HG02852 (cell line): Measurements from ENCODE around the gene THAP2.
A peak's percentile ranks its signal among the peaks of the same experiment; 100 is the strongest.

Source experiments
- ATAC-seq: cut with Tn5 transposase; IDR thresholded peaks from one replicate; pipeline ENCODE4 v1.9.1; 2021; ENCODE audit warnings: mild to moderate bottlenecking, moderate library complexity; ENCODE audit not compliant: unreplicated experiment

Gene THAP2

DNA sequence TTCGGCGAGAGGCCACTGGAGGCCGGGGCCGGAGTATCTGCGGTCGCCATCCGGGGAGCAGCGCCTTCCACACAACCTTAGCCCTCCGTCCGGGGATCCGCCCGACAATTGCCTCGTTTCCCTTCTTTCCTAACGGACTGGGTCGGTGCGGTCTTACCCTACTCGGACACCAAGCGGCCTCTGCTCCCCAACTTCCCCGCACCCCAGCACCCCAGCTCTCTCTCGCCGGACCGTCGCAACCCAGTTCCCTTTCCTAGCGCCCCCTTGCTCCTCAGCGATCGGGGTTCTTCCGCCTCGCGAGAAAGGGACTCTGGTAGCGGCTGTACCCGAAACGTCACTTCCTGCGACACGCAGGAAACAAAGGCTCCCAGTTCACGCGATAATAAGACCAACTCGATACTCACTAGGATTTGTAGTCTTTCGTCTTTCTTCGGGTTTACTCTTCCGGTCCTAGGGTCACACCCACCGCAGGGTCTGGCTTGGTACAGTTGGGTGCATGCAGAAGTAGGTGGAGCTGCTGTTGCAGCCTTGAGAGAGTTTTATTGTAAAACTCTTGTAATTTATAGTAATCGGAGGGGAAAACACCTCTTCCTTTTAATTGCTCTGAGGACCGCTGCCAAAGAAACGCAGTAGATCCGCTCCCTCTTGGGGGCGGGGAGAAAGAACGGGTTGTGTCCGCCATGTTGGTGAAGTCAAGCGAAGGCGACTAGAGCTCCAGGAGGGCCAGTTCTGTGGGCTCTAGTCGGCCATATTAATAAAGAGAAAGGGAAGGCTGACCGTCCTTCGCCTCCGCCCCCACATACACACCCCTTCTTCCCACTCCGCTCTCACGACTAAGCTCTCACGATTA, at the start of gene THAP2, which contains the start of gene ZFC3H1:
THAP2 (plus strand) TSS at position 741 of the 850 bp plus-strand sequence. CDS start 209 bp downstream, outside the sequence.
ZFC3H1 (minus strand) TSS at position 288 of the 850 bp plus-strand sequence; CDS start at position 50, 238 bp downstream.
- ATAC-seq = peak; percentile 88

DNA sequence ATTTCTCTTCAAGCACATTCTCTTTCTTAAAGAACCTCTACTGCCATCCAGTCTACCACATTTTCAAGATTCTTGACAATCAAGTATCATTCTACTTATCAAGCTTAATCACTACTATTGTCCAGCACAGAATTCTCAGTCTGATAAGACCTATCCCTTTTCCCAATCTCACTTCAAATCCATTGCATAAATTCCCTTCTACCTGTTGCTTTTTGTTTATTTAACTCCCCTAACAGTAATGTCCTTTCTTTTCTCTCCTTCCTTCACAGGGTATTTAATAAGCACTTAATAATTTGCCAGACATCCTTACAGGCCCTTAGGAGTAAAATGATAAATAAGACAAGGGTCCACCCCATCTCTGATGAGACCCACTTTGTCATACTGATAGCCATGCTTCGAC, 42.2 kb upstream of the THAP2 start:
- no peak for ATAC-seq

DNA sequence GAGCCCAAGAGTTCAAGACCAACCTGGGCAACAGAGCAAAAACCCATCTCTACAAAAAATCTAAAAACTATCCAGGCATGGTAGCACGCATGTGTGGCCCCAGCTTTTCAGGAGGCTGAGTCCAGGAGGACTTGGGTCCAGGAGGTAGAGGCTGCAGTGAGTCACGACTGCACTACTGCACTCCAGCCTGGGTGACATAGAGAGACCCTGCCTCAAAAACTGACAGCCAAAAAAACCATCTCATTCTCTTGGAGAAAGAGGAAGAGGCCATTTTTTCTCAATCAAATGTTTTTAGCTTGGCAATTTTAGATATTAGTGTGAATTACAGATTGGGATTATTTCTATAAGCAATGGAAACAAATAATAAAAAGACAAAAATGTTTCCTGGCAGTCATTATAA, 38.6 kb upstream of the THAP2 start:
- no peak for ATAC-seq

DNA sequence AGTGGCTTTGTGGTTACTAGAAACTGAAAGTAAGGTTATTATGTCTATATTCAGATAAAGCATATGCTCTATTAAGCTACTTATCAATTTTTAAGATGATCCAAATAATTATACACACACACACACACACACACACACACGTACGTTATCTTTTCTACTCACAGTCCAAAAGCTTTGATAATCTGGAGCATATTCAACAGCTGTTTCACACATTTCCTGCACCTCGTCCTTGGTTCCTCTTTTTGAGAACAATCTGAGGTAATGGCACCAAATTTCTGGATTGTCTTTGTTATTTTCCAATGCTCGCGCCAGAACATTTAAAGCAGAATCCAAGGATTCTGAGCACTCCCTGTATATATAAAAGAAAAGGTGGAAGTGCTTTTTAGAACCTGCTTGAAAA, 38.0 kb upstream of the THAP2 start:
- ATAC-seq = peak; percentile 67

DNA sequence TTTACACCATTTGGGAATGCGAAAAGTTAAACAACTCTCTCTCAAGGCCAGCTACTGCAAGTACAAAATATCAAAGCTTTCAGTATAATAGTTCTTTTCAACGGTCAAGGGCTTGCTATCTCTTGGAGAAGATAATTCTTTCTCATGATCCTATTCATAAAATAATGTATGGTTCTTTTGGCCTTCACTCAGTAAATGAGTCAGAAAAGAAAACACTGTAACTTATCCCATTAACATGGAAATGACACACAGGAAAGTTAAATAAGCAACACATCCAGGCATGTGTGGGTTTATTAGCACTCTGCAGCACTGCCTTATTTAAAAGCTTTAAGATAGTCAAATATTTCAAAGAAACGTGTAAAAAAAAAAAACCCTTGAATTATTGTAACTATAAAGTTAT, 37.3 kb upstream of the THAP2 start:
- ATAC-seq = no peak

DNA sequence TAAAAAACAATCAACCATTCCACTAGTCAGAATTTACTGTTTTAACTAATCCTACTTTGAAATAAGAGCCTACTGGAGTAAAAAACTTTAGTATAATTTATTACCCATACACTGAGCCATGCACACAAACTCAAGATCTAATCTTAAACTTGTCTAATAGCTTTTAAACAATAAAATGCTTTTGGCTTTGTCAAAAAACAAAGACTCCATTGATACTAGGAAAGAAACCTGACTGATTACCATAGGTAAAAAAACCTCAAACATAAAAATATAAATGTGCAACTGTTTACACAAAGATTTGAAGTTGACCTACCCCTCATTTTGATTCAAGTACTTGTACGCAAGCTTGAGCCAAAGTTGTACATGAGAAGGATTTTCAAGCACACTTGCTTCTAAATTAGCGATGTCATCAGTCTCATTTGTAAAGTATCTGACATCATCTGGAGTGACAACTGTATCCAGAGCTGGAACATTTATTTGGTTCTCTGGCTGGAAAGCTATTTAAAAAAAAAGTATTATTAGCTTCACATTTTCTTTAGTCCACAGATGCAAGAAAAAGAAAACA, 36.6 kb upstream of the THAP2 start:
- no peak for ATAC-seq

DNA sequence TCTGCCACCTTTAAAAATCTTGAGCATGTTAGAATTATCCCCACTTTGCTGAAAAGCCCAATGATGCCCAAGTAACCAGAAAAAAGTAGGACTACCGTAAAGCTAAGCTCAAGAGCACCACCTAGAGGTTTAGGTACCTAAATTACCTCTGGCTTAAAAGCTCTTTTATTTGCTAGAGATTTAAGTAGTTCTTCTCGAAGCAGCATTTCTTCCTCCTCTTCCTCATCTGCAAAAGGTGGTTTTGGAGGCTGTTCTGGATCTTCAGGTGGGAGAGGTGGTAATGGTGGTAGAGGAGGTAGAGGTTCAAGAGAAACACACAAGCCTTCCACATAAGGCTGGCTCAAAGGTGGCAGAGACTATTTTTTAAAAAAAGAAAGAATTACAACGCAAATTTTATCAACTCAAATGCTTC, 27.4 kb upstream of the THAP2 start:
- ATAC-seq = peak; percentile 48

DNA sequence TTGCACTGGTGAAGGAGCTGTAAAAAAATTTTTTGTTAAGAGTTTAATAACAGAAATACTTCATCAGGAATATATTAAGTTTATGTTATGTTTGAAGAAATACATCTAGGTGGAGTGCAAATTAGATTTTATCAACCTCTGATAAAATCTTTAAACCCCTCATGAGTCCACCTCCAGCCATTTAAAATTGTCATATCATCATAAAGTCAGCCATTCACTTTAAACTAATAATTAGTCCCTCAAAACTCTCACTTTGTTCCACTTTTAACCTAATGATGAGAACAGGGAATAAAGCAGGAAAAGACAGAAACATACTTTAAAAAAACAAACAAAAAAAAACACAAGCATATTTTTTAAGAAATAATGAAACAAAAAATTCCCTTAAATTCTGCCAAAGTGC, 25.6 kb upstream of the THAP2 start:
- no peak for ATAC-seq

DNA sequence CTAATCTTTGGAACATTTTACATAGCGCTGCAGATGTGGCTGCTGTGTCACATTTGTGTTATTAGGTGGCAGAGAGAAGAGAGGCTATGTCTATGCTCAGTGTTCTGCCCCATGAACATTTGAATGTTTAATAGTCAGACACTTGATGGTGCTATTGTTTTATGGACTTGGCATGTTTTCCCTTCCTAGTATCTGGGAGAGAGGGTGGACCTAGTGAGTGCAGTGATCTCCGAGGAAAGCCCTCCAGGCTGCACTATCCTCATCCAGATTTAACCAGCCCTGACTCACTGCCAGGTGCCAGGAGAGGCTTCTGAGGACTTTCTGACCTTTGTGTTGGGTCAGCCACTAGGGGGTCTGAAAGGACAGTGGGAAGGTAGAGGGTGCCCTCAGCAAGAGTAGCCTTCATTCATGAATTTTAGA, 24.8 kb upstream of the THAP2 start:
- peak; percentile 40 for ATAC-seq

DNA sequence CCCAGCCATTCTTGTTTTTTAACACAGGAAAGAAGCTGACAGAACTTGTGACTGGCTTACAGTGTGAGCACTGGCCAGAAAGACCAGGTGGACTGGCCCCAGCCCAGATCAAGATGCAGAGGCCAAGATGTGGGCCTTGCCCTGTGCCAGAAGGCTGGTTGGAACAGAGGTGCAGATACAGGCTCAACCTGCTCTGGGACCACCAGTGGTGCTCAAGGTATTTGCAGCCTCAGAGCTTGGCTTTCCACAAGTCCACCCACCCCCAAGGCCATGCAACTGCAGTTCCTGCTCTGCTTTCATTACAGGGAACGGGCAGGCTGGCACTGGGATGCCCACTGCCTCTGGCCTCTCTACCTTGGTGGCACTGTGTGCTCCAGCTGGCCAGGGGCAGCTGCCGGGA, 23.8 kb upstream of the THAP2 start:
- ATAC-seq = no peak

DNA sequence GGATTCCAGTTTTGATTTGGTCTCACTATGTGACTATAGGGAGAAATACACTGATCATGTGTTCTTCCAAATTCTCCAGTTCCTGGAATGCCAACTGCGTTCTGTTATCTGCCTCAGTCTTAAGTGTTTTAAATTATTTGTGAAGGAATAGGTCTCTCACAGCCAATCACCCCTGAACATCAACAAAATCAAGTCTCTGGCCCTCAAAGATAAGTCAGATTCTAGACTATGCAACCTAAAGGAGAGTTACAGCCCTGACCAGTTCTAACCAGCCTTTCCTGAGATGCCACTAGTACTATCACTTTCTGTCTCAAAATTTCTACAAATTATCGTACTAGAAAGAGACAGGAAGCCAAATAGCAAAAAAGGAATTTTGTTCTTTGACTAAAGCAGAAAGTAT, 22.7 kb upstream of the THAP2 start:
- no peak for ATAC-seq

DNA sequence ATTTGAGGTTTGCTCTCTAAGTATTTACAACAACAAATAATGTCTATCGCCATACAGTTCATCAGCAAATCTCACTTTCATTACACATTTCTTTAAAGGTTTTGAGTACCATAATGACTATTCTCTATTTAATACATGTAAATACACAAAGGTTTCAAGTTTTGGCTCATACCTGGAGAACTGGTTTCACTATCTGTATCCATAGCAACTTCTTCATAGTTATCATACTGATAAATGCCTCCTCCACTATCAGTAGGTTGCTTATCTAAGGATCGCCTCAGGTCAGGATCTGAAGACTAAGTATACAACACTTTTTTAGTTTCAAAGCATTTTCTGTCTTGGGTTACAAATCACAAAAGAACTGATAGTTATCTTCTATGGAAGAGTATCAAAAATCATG, 21.8 kb upstream of the THAP2 start:
- ATAC-seq = peak; percentile 84

DNA sequence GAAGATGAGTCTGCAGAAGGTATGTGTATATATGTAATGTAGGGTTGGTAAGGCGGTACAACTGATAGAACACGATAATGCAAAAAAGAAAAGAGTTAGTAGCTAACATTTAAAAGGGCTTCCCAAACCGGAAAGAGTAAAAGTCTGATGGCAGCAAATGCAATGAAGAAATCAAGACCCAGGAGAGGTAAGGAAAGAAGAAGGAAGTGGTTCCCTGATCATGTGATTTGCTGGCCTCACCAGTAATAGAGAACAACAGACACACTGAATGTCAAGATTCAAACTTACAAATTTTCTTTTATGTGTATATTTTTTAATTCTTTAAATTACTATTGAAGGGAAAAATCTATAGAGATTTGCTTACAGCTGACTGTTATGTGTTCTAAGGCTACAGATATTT, 18.8 kb upstream of the THAP2 start:
- no peak for ATAC-seq

DNA sequence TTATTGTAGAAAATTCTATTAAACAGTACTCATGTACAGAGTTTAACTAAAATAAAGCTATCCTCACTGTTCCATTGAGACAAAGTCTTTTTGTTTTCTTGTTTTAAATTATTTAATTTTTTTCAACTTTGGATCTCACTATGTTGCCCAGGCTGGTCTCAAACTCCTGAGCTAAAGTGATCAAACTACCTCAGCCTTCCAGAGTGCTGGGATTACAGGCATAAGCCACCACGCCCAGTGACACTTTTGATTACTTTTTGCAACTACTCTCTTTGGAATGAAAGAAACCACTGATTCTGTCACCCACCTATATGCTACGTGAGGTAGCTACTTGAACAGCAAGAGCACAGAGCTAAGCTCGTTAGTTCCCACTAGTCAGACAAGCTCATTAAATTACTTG, 17.6 kb upstream of the THAP2 start:
- ATAC-seq = no peak

DNA sequence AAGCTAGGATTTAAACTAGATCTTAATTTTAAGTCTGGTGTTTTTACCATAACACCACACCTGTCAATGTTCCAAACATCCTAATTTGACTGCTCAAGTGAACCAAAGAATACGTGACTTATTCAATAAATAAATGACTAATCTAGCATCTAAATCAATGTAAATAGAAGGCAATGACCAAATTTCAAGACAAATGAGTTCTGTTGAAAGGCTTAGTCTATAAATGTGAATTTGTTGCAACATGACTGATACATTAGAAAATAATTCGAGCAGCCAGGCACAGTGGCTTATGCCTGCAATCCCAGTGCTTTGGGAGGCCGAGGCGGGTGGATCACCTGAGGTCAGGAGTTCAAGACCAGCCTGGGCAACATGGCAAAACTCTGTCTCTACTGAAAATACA, 15.6 kb upstream of the THAP2 start:
- ATAC-seq = no peak

DNA sequence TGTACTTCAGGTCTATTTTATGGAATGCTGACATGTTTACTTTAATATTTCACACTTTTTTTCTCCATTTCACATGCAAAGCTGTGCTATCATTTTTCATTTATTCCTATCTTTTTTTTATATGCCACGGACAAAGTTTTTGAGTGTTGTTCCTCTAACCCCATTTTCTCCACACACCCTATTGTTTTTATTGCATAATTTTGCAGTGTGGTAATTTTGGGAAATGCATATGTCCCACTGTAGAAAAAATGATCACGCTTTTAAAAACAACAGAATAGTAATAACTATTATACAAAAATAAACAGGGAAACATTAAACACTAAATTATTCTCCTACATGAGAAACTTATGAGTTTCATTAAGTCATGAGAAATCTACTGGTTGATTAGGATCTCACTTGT, 14.7 kb upstream of the THAP2 start:
- ATAC-seq = no peak

DNA sequence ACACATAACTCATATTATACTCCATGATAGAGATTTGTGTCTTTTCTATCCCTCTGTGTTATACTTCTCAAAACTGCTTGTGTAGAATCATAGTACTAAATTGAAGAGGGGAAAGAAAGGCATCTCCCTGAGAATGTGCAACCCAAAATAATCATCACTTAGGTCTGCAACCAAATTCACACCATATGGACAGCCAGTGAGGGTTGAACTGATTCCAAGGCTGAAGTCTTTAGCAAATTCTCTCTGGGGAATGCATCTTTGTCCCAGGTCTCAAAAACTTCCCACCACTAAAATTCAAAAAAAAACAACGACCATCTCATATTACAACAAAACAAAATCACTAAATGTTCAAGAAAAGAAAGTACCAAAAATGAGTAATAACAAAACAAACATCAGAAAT, 11.4 kb upstream of the THAP2 start:
- no peak for ATAC-seq

DNA sequence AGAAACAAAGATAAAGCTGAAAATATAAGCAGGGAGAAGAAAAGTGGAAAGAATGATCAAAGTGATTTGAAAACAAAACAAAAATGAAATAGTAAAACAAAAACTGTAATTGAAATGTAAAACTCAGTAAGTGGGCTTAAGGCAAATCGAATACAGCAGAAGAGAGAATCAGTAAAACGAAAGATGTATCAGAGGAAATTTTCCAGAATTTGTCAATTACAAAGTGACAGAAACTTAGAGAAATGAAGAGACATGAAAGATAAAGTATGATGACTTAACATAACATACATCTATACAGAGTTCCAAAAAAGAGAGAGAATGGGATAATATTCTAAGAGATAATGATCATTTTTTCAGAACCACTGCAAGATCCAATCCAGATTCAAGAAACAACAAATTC, 11.0 kb upstream of the THAP2 start:
- no peak for ATAC-seq

DNA sequence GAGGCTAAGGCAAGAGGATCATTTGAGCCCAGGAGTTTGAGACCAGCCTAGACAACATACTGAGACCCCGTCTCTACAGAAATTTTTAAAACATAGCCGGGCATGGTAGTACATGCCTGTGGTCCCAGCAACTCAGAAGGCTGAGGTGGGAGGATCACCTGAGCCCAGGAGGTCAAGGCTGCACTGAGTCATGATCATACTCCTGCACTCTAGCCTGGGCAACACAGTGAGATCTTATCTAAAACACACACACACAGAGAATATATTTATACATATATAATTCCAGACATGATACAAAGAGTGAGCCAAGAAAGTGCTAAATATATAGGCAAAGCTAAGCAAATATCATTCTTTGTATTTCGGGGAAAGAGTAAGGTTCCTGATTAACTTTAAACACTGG, 9.9 kb upstream of the THAP2 start:
- ATAC-seq = no peak

DNA sequence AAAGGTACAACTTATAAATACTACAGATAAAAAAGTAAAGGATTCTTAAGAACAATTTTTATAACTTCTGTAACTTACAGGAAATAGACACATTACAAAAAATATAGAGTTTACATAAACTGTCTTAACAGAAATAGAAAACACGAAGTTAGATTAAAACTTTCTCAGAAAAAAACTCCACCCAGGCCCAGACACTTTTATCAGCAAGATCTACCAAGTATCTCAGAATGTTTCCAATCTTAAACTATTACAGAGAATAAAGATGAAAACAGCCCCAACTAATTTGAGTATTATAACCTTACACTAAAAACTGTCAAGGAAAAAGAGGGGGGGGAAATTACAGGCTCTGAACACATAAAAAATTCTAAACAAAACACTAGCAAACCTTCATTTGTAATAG, 8.6 kb upstream of the THAP2 start:
- no peak for ATAC-seq

DNA sequence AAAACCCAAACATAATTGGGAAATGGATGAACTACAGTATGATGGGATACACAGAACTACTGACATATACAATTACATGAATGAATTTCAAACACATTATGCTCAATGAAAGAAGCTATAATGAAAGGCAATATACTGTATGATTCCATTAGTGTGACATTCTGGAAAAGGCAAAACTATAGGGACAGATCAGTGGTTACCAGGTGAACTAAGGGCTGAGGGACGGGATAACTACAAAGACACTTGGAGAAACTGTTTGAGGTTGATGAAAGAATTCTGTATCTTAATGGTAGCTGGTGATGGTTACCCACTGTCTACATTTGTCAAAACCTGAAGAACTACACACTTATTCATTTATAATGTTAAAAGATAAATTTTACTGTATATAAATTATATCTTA, 8.2 kb upstream of the THAP2 start:
- no peak for ATAC-seq

DNA sequence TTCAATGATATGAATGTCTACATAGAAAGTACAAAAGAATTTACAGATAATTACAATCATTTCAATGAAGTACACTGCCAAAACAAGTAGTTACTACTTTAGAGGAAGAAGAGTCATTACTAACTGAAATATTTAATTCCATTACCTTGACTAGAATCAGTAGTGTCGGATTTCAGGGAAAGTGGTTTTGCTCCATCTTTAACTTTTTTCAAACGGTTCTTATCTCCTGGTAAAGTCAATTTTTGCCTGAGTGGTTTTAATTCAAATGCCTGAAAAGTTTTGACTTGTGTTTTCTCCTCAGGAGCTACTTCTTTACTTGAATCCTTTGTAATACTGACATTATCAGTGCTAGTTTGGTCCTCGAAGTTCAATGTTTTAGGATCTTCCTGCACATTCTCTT, 7.4 kb upstream of the THAP2 start:
- no peak for ATAC-seq
